GM12878 (cell line): ENCODE results near the gene POU4F1. TPM values are rescaled to one million over a fixed set of nuclear protein-coding genes. Genes with fewer than 3 reads are reported as not detected.

Source experiments
- ATAC-seq: fragments of 200-7000 bp; cut with Tn5 transposase; 3 replicates; pipeline ENCODE4 v1.9.1; 2020; ENCODE audit warnings: mild to moderate bottlenecking, moderate library complexity
- BruUV-seq: library from RNA; stranded (reverse); fragments of 400-500 nt; replicated peaks from 2 replicates; lab custom pipeline; 2021; lab: Mats Ljungman, UMichigan
- CTCF ChIA-PET: fragments of 300-600 bp; sonication (Branson Sonifier 250); formaldehyde crosslinking; extraction: SDS; loops from one replicate; lab custom pipeline; 2021; ENCODE audit warnings: inconsistent platforms; lab: Yijun Ruan, JAX
- POLR2A ChIA-PET: fragments of 350-600 bp; formaldehyde crosslinking; extraction: SDS; loops from one replicate; lab custom pipeline; 2021; ENCODE audit warnings: inconsistent platforms; lab: Charles Lee
- RAD21 ChIA-PET: fragments of 300-600 bp; sonication (Branson Sonifier 250); formaldehyde crosslinking; loops from one replicate; lab custom pipeline; 2023; ENCODE audit warnings: antibody characterized with exemption; ENCODE audit not compliant: unreplicated experiment; lab: Charles Lee
- SMC1A ChIA-PET: fragments of 300-600 bp; sonication (Branson Sonifier 250); formaldehyde crosslinking; loops from one replicate; lab custom pipeline; 2023; ENCODE audit not compliant: unreplicated experiment, uncharacterized antibody; lab: Charles Lee
- DNase-seq: peaks from one replicate; pipeline ENCODE4 v3.0.0-alpha.2; 2011; ENCODE audit warnings: low read depth, low spot score
- FAIRE-seq: peaks from 3 replicates; lab custom pipeline; 2011; peaks lifted over from hg19 to GRCh38; lab: Jason Lieb, UNC
- H2AFZ ChIP-seq: 2 replicates; pipeline ENCODE4 v1.6.0; 2011; ENCODE audit warnings: low read depth, low read length, control low read depth; ENCODE audit not compliant: control insufficient read depth
- H3K27ac ChIP-seq: 2 replicates; pipeline ENCODE4 v1.5.1; 2011; ENCODE audit warnings: control low read depth; ENCODE audit not compliant: control insufficient read depth, insufficient read depth
- H3K27me3 ChIP-seq, 2 experiments: replicated peaks in 1 of 2; 2 replicates each; pipeline versions ENCODE4 v1.6.0 to v1.6.1; 2011; ENCODE audit warnings: low read length in 1 of 2; ENCODE audit not compliant: control insufficient read depth in 2 of 2, insufficient read depth in 2 of 2
- H3K36me3 ChIP-seq, 2 experiments: 2 replicates each; pipeline ENCODE4 v1.5.1; 2011; ENCODE audit warnings: low read length in 1 of 2; ENCODE audit not compliant: control insufficient read depth in 2 of 2, insufficient read depth in 2 of 2
- H3K4me1 ChIP-seq: 2 replicates; pipeline ENCODE4 v1.6.1; 2011; ENCODE audit warnings: mild to moderate bottlenecking, low read length, moderate library complexity, mixed read lengths; ENCODE audit not compliant: control insufficient read depth, insufficient read depth
- H3K4me2 ChIP-seq: 2 replicates; pipeline ENCODE4 v1.6.0; 2011; ENCODE audit warnings: control low read depth; ENCODE audit not compliant: control insufficient read depth, insufficient read depth
- H3K4me3 ChIP-seq: fragments of 200-600 bp; sonication (generic); 2 replicates; pipeline ENCODE4 v1.5.1; 2016
- H3K79me2 ChIP-seq: 2 replicates; pipeline ENCODE4 v1.6.0; 2011; ENCODE audit warnings: low read length; ENCODE audit not compliant: control insufficient read depth, insufficient read depth
- H3K9ac ChIP-seq: 2 replicates; pipeline ENCODE4 v1.8.0; 2011; ENCODE audit warnings: low read length, control low read depth, mixed read lengths; ENCODE audit not compliant: control insufficient read depth, insufficient read depth
- H3K9me3 ChIP-seq: replicated peaks from 3 replicates; pipeline ENCODE4 v1.5.1; 2011; ENCODE audit warnings: mild to moderate bottlenecking, low read length; ENCODE audit not compliant: control insufficient read depth, insufficient read depth
- H4K20me1 ChIP-seq: 2 replicates; pipeline ENCODE4 v1.6.0; 2011; ENCODE audit not compliant: control insufficient read depth, insufficient read depth
- SRF ChIP-seq, 2 experiments: IDR thresholded peaks; 2 replicates each; pipeline ENCODE4 v1.6.1; 2011; ENCODE audit warnings: low read depth in 2 of 2, low read length in 2 of 2, mild to moderate bottlenecking in 1 of 2, moderate library complexity in 1 of 2
- WGBS: methylation state at CpG from one replicate; pipeline ENCODE4 v1.1.6; 2016; ENCODE audit warnings: low lambda C conversion rate; ENCODE audit not compliant: insufficient replicate concordance, insufficient coverage; ENCODE audit errors: missing lambda C conversion rate; 5-methylcytosine and 5-hydroxymethylcytosine counted together
- in situ Hi-C: fragments of 300-500 bp; cut with MboI; formaldehyde crosslinking; loops from 9 replicates; pipeline ENCODE4 v1.14.3; 2018; ENCODE audit warnings: mixed read lengths
- intact Hi-C: fragments of 100-400 bp; cut with micrococcal nuclease; formaldehyde crosslinking; loops from one replicate; pipeline ENCODE4 v1.14.2; 2022; ENCODE audit not compliant: unreplicated experiment
- polyA plus RNA-seq, 11 experiments: library from polyadenylated mRNA; depleted of rRNA in 4 of 11; unstranded in 6 of 11; stranded (reverse) in 5 of 11; fragments of >200 nt; fragmentation: Nextera tagmentation in 4 of 11; fragmentation: Illumina TruSeq in 1 of 11; extraction: Ambion mirVana in 4 of 11; extraction: Trizol in 1 of 11; gene quantifications; 1 replicate in 1 of 11; 2 replicates in 10 of 11; pipeline versions ENCODE4 v1.2.1 to v1.2.3, GENCODE V29; 2011 to 2016; ENCODE audit warnings: inconsistent platforms in 2 of 11, missing spikeins in 2 of 11, low read depth in 1 of 11
- total RNA-seq, 4 experiments: library from RNA; depleted of rRNA in 3 of 4; stranded (reverse); fragments of >200 nt in 3 of 4; fragmentation: Illumina TruSeq in 1 of 4; extraction: Trizol in 1 of 4; gene quantifications; 2 replicates each; pipeline versions ENCODE4 v1.2.1 to v1.2.3, GENCODE V29; 2013 to 2021
- TF ChIP-seq, protein P1 (sequence below): IDR thresholded peaks from 2 replicates; pipeline ENCODE4 v1.6.1; 2012; ENCODE audit warnings: mild to moderate bottlenecking, low read depth, low read length

Gene POU4F1
- total and polyA plus RNA-seq, 10 of the 15 experiments (the other 5 are each of a cell fraction or from before 2014, with no cell fraction given): 0.01 to 0.14 (median 0.02) TPM; not detected in 5

DNA sequence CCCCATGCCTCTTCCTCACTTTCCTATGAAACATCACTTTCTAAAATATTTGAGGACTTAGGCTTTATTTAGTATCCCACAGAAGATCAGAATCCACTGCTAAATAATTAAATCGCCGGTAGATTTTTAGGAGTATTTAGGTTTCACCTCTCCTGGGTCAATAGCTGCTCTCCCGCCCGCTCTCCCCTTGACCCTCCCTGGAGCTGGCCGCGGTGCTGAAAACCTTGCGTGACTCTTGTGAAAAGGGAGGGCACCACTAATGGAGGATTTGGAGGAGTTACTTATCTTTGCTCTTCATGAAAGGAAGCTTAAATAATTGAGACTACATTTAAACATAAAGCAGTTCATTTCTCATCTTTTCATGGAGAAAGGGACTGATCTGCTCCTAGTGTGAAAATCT, 14.1 kb downstream of the POU4F1 start:
- no peaks in the 10 kb centered on the region for H3K4me1 ChIP-seq
- no peaks in the 10 kb centered on the region for H4K20me1 ChIP-seq
- no peak overlapping the region for H3K4me3 ChIP-seq
- BruUV-seq: no TSS peak
- ChIA-PET CTCF (no interaction called here), RAD21 (no interaction called here)
- no peaks in the 10 kb centered on the region for H3K9me3 ChIP-seq
- no peak overlapping the region for H2AFZ ChIP-seq
- no peak overlapping the region for H3K27ac ChIP-seq
- H3K79me2 ChIP-seq: no peaks in the 10 kb centered on the region
- peaks cover 3 to 12% of the 10 kb centered on the region in 2 experiments for H3K27me3 ChIP-seq
- no peak for DNase-seq
- TF ChIP-seq, protein P1, sequence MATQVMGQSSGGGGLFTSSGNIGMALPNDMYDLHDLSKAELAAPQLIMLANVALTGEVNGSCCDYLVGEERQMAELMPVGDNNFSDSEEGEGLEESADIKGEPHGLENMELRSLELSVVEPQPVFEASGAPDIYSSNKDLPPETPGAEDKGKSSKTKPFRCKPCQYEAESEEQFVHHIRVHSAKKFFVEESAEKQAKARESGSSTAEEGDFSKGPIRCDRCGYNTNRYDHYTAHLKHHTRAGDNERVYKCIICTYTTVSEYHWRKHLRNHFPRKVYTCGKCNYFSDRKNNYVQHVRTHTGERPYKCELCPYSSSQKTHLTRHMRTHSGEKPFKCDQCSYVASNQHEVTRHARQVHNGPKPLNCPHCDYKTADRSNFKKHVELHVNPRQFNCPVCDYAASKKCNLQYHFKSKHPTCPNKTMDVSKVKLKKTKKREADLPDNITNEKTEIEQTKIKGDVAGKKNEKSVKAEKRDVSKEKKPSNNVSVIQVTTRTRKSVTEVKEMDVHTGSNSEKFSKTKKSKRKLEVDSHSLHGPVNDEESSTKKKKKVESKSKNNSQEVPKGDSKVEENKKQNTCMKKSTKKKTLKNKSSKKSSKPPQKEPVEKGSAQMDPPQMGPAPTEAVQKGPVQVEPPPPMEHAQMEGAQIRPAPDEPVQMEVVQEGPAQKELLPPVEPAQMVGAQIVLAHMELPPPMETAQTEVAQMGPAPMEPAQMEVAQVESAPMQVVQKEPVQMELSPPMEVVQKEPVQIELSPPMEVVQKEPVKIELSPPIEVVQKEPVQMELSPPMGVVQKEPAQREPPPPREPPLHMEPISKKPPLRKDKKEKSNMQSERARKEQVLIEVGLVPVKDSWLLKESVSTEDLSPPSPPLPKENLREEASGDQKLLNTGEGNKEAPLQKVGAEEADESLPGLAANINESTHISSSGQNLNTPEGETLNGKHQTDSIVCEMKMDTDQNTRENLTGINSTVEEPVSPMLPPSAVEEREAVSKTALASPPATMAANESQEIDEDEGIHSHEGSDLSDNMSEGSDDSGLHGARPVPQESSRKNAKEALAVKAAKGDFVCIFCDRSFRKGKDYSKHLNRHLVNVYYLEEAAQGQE: peak; percentile 91
- TF ChIP-seq SRF (IDR thresholded peaks at IDR 0.05; ENCODE audit: low read depth in 2 of 2, low read length in 2 of 2): no peak
- TF ChIP-seq, all 136 proteins: peak for 1
- H3K4me2 ChIP-seq: no peak overlapping the region
- no peaks in the 10 kb centered on the region for H3K36me3 ChIP-seq
- in situ Hi-C loops: no loop called here
- 50% methylated on average over 7 of the region's 7 CpGs for WGBS
- no peak for FAIRE-seq
- H3K9ac ChIP-seq: no peak overlapping the region
- POLR2A ChIA-PET: no interaction called here
- intact Hi-C loops: loop anchor here (10.0 kb wide), 1 partner anchor 454 kb away; no protein-coding TSS in a partner anchor
- SMC1A ChIA-PET: interaction anchor here (1.1 kb wide), 1 partner anchor 451 kb away, joined by 5 read pairs; no protein-coding TSS in a partner anchor
- ATAC-seq: peak; percentile 62; the same call in 2 of the 3 replicates
